ENCODE data around the gene NCOR2.

The NCOR2 gene

DNA sequence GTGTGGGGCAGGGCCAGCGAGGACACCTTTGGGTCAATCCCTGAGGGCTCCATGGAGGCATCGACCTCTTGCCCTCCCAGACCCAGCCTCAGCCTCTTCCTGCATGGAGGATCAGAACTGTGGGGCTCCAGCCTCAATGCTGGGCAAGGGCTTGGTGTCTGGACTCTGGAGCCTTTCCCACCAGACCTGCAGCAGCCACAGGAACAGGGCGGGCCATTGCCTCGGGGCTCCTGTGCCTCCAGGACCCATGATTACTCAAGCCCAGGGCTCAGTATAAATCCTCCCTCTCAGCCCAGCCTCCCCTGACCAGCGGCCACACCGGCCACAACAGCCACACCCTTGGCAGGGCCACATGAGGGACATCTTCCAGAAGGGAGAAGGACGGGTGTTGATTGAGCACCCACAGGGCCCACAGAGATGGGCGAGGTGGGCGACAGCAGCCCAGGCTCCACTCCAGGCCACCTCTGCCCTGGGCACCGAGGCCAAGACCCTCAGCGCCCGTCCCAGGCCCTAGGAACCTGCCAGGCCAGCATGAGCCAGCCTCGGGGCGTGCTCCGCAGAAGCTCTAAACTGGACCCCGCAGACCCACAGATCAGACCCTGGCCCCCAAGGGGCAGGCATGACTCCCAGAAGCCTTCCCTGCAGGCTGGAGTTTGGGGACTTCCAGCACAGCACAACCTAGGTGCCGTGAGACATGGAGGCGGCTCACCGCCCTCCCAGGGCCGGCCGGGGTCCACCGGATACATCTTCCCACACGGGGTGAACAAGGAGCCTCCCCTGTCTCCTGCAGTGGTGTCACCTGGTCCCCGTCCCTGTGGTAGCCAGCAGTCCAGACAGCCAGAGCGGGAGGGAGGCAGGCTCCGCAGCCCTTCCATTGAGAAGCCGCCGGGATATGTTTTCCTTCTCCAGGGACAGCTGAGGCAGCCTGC, 25.1 kb downstream of the NCOR2 start:
- TF ChIP-seq ZC3H10 (CRISPR knock-in tag; IDR thresholded peaks at IDR 0.05): no peak
- TF ChIP-seq GLIS3 (CRISPR knock-in tag; IDR thresholded peaks at IDR 0.05): no peak
- TF ChIP-seq, protein P1, sequence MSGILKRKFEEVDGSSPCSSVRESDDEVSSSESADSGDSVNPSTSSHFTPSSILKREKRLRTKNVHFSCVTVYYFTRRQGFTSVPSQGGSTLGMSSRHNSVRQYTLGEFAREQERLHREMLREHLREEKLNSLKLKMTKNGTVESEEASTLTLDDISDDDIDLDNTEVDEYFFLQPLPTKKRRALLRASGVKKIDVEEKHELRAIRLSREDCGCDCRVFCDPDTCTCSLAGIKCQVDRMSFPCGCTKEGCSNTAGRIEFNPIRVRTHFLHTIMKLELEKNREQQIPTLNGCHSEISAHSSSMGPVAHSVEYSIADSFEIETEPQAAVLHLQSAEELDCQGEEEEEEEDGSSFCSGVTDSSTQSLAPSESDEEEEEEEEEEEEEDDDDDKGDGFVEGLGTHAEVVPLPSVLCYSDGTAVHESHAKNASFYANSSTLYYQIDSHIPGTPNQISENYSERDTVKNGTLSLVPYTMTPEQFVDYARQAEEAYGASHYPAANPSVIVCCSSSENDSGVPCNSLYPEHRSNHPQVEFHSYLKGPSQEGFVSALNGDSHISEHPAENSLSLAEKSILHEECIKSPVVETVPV (CRISPR knock-in tag; IDR thresholded peaks at IDR 0.05): no peak
- TF ChIP-seq ZFP30 (CRISPR knock-in tag; IDR thresholded peaks at IDR 0.05): no peak
- TF ChIP-seq, protein P2, sequence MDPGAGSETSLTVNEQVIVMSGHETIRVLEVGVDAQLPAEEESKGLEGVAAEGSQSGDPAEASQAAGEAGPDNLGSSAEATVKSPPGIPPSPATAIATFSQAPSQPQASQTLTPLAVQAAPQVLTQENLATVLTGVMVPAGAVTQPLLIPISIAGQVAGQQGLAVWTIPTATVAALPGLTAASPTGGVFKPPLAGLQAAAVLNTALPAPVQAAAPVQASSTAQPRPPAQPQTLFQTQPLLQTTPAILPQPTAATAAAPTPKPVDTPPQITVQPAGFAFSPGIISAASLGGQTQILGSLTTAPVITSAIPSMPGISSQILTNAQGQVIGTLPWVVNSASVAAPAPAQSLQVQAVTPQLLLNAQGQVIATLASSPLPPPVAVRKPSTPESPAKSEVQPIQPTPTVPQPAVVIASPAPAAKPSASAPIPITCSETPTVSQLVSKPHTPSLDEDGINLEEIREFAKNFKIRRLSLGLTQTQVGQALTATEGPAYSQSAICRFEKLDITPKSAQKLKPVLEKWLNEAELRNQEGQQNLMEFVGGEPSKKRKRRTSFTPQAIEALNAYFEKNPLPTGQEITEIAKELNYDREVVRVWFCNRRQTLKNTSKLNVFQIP (CRISPR knock-in tag; IDR thresholded peaks at IDR 0.05; ENCODE audit: borderline replicate concordance, low read depth): no peak
- no peak for TF ChIP-seq PPARA (CRISPR knock-in tag; IDR thresholded peaks at IDR 0.05; ENCODE audit: borderline replicate concordance)
- no peak for TF ChIP-seq TOX (CRISPR knock-in tag; IDR thresholded peaks at IDR 0.05; ENCODE audit: borderline replicate concordance)
- no peak for TF ChIP-seq OSR1 (CRISPR knock-in tag; IDR thresholded peaks at IDR 0.05)
- no peak for TF ChIP-seq CSDC2 (CRISPR knock-in tag; IDR thresholded peaks at IDR 0.05)
- no peak for TF ChIP-seq ESRRG (CRISPR knock-in tag; IDR thresholded peaks at IDR 0.05)
- TF ChIP-seq TCF4 (CRISPR knock-in tag; IDR thresholded peaks at IDR 0.05; ENCODE audit: borderline replicate concordance): no peak
- no peak for TF ChIP-seq ZNF70 (CRISPR knock-in tag; IDR thresholded peaks at IDR 0.05)
- TF ChIP-seq, protein P3, sequence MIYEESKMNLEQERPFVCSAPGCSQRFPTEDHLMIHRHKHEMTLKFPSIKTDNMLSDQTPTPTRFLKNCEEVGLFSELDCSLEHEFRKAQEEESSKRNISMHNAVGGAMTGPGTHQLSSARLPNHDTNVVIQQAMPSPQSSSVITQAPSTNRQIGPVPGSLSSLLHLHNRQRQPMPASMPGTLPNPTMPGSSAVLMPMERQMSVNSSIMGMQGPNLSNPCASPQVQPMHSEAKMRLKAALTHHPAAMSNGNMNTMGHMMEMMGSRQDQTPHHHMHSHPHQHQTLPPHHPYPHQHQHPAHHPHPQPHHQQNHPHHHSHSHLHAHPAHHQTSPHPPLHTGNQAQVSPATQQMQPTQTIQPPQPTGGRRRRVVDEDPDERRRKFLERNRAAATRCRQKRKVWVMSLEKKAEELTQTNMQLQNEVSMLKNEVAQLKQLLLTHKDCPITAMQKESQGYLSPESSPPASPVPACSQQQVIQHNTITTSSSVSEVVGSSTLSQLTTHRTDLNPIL (CRISPR knock-in tag; IDR thresholded peaks at IDR 0.05; ENCODE audit: low read depth): no peak
- peak; percentile 2; the same call in 1 of the 3 replicates for ATAC-seq

- ATAC-seq: no peak
- no peak for TF ChIP-seq ESRRG (CRISPR knock-in tag; IDR thresholded peaks at IDR 0.05)
- TF ChIP-seq GLIS3 (CRISPR knock-in tag; IDR thresholded peaks at IDR 0.05): no peak
- TF ChIP-seq TCF4 (CRISPR knock-in tag; IDR thresholded peaks at IDR 0.05; ENCODE audit: borderline replicate concordance): no peak
- no peak for TF ChIP-seq ZNF565 (CRISPR knock-in tag; conservative IDR thresholded peaks at IDR 0.05; ENCODE audit: low read depth)
- TF ChIP-seq, protein P1 (CRISPR knock-in tag; IDR thresholded peaks at IDR 0.05): no peak
- TF ChIP-seq RARB (CRISPR knock-in tag; IDR thresholded peaks at IDR 0.05): no peak
- no peak for TF ChIP-seq SNAI2 (CRISPR knock-in tag; IDR thresholded peaks at IDR 0.05)
- TF ChIP-seq PATZ1 (CRISPR knock-in tag; IDR thresholded peaks at IDR 0.05; ENCODE audit: borderline replicate concordance): no peak
- TF ChIP-seq BACH2 (CRISPR knock-in tag; IDR thresholded peaks at IDR 0.05; ENCODE audit: borderline replicate concordance): no peak
- TF ChIP-seq, protein P4, sequence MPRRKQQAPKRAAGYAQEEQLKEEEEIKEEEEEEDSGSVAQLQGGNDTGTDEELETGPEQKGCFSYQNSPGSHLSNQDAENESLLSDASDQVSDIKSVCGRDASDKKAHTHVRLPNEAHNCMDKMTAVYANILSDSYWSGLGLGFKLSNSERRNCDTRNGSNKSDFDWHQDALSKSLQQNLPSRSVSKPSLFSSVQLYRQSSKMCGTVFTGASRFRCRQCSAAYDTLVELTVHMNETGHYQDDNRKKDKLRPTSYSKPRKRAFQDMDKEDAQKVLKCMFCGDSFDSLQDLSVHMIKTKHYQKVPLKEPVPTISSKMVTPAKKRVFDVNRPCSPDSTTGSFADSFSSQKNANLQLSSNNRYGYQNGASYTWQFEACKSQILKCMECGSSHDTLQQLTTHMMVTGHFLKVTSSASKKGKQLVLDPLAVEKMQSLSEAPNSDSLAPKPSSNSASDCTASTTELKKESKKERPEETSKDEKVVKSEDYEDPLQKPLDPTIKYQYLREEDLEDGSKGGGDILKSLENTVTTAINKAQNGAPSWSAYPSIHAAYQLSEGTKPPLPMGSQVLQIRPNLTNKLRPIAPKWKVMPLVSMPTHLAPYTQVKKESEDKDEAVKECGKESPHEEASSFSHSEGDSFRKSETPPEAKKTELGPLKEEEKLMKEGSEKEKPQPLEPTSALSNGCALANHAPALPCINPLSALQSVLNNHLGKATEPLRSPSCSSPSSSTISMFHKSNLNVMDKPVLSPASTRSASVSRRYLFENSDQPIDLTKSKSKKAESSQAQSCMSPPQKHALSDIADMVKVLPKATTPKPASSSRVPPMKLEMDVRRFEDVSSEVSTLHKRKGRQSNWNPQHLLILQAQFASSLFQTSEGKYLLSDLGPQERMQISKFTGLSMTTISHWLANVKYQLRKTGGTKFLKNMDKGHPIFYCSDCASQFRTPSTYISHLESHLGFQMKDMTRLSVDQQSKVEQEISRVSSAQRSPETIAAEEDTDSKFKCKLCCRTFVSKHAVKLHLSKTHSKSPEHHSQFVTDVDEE (CRISPR knock-in tag; IDR thresholded peaks at IDR 0.05): no peak
- TF ChIP-seq ZC3H10 (CRISPR knock-in tag; IDR thresholded peaks at IDR 0.05): no peak
- no peak for TF ChIP-seq ZFP30 (CRISPR knock-in tag; IDR thresholded peaks at IDR 0.05)
- no peak for TF ChIP-seq ISL1 (CRISPR knock-in tag; IDR thresholded peaks at IDR 0.05)
- no peak for TF ChIP-seq ZNF8 (CRISPR knock-in tag; IDR thresholded peaks at IDR 0.05)
These were observed 26.1 kb downstream of the NCOR2 start for GRCh38 chr12:124541322-124541721.
